KOPT-K1 (cell line): ENCODE data around the gene HCCS.

Experiments used
- H3K27ac ChIP-seq: fragments of 200-600 bp; sonication (generic); 2 replicates; pipeline ENCODE4 v1.5.1; 2016; ENCODE audit warnings: antibody characterized with exemption, mild to moderate bottlenecking, low read depth, low read length; ENCODE audit not compliant: poor library complexity, severe bottlenecking
- H3K36me3 ChIP-seq: fragments of 200-600 bp; sonication (generic); 2 replicates; pipeline ENCODE4 v1.5.1; 2017; ENCODE audit warnings: antibody characterized with exemption, mild to moderate bottlenecking, low read length, moderate library complexity; ENCODE audit not compliant: insufficient read depth
- H3K9me3 ChIP-seq: fragments of 200-600 bp; sonication (generic); 2 replicates; pipeline ENCODE4 v1.5.1; 2017; ENCODE audit warnings: antibody characterized with exemption, low read length, mild to moderate bottlenecking; ENCODE audit not compliant: insufficient read depth, poor library complexity, severe bottlenecking

HCCS gene

DNA sequence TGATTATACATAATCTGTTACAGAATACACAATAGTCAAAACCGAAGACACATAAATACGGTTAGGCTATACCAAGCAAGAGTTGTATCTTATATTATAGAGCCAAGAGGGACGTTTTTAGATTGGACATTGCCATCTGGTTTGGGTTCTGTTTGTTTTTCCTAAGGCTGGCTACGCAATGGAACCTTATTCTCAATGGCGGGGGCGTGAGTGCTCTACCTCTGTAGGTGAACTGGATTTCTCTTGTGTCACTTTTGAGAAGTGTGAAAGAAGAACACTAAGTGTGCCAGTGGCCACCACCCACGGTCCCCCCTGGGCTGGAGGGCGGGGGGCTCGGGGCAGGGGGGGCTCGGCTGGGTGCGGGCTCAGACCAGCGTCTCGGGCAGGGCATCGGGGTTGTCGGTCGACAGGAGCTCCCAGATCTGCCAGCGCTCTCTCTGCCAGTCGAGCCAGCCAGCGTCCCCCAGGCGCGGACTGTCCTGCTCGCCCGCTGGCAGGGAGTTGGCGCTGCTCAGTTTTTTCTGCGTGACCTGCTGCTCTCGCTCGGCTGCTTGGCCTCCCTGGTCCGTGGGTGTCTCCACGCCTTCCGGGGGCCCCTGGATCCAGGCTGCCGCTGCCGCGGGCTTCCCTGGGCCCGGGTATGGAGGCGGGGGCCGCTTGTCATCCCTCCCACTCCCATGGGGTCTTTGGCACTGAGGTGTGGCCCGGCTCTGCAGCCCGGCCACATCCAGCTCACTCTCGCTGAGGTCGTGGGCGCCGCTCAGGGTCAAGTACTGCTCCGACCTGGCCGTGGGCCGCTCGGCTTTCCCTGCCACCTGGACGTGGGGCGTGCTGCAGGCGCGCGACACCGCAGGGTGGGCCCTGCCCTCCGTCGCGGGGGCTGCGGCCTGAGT is 27.6 kb downstream of the HCCS start:
- Histone ChIP-seq H3K36me3 (no peaks in the 10 kb centered on the region), H3K9me3 (no peaks in the 10 kb centered on the region), H3K27ac (no peak overlapping the region)

DNA sequence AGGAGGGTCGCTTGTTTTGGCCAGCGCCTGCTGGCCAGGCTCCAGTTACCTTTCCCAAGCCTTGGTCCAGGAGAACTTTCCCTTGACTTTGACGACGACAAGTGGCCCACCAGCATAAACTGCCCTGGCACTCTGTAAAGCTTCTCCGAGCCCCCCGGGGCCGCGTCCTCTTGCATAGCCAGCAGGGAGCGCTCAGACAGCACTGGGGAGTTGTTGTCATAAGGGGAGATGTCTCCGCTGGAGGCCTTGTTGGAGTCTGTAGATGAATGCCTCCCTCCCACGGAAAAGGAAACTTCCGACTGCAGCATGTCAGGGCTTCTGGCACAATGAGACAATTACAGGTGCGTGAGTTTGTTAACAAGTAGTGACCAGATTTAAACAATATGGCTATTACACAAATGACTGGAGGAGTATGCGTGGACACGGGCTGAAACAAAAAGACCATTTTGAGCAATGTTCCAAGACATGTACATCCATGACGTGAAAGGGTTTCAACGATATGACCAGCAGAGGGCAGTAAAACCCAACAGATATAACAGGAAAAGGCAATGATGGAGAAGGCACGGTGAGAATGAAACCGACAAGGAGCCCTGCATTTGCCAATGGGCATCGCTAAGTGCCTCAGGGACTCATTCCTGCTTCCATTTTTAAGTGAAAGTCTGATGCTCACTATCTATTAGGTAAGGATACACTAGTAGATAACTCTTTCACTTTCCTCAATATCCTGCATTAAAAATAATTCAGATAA is 33.0 kb downstream of the HCCS start:
- no peaks in the 10 kb centered on the region for H3K36me3 ChIP-seq
- H3K9me3 ChIP-seq: no peaks in the 10 kb centered on the region
- no peak overlapping the region for H3K27ac ChIP-seq

DNA sequence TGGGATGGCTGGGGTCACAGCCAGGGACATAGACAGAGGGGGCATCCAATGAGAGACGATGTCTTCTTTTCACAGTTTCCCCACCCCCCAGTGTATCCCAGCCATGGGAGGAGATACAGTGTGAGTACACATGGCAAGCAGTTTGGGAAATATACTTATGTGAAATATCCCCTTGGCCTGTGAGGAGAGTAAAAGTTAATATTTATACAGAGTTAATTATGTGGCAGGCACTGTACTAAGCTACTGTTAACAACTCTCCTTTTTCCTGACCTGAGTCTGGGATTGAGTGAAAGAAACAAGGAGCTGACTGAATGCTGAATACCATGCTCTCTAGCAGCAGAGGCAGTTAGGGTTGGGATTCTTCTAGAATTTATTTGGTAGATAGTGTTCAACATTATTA is 35.3 kb downstream of the HCCS start:
- Histone ChIP-seq H3K9me3 (no peaks in the 10 kb centered on the region), H3K27ac (no peak overlapping the region), H3K36me3 (no peaks in the 10 kb centered on the region)

DNA sequence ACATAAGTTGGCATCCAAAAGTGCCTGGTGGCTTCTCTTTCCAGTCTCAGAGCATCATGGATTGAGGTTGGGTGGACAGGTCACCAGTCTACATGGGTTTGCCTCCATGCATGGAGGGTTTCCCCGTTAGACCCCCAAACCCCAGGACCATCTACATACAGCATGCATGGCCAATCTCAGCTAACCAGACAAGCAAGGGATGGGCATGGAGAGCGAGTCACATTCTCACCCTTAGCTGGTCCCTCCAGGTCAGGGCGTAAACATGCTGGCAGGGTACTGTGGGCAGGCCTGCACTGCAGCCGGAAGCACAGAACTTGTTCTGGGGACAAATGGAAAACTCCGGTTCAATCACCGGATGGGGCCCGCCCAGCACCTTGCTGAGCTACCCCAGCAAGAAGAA is 37.3 kb downstream of the HCCS start:
- H3K27ac ChIP-seq: no peak overlapping the region
- no peaks in the 10 kb centered on the region for H3K36me3 ChIP-seq
- no peaks in the 10 kb centered on the region for H3K9me3 ChIP-seq

DNA sequence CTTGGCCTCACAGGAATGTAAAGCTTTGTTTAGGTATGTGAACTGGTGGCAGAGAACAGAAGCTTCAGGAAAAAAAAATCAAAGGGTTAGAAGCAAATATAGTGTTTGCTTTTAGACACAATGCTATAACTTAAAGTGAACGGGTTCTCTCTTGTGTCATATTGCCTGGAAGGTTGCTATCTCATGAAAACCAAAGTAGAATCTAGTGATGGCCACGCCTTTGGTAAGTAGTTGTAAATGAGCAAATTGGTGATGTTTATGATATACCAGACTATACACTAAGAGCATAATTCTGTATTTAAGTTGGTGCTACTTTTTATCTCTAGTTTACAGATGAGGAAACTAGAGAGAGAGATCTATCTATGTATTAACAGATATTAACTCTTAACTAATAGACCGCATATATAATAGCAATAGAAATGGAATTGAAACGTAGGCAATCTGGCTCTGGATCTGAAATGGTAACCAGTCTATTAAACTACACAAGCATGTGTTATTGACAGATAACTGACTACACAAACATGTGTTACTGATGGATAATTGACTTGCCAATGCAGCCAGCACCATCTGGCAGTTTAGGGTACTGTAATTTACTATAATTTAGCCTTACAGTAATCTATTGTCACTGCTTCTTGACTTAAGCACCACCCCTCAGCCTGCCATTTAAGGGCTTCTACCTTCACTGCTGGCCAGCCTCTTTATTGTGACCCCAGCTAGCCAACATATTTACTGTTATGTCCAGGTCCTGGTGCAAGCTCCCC is 40.8 kb downstream of the HCCS start:
- Histone ChIP-seq H3K36me3 (no peaks in the 10 kb centered on the region), H3K9me3 (no peaks in the 10 kb centered on the region), H3K27ac (no peak overlapping the region)

DNA sequence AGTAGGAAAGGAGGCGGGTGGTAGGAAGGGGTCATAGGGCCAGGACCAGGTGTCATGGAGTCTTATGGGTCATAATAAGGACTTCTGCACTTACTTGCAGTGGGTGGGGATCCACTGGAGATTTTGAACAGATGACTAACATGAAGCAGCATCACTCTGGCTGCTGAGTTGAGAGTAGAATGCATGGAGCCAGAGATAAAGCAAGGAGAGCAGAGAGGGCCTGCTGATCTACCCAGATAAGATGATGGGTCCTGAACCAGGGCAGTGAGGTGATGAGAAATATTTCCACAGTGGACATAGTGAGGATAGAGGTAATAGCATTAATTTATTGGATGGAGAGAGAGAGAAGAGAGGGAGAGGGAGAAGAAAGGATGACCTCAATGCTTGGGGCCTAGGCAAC is 48.0 kb downstream of the HCCS start:
- Histone ChIP-seq H3K9me3 (no peaks in the 10 kb centered on the region), H3K27ac (no peak overlapping the region), H3K36me3 (no peaks in the 10 kb centered on the region)

DNA sequence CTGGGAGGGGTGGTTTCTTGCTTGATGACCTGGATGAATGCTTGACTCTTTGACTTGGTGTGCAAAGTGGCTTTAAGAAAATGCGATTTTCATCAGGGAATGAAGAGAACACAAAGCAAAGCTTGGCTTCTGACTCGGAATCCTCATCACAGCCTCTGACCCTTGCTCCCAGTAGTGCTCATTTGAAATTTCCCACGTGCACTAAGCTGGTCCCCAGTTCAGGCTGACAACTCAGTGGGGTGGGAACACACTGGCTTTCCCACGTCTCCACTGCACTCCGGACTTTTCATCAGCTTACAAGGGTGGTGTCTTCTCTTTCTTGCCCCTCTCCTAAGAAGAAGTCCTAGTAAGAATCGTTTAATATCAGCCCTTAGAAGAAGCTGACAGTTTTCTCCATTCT is 53.3 kb downstream of the HCCS start:
- Histone ChIP-seq H3K36me3 (no peaks in the 10 kb centered on the region), H3K9me3 (no peaks in the 10 kb centered on the region), H3K27ac (no peak overlapping the region)

DNA sequence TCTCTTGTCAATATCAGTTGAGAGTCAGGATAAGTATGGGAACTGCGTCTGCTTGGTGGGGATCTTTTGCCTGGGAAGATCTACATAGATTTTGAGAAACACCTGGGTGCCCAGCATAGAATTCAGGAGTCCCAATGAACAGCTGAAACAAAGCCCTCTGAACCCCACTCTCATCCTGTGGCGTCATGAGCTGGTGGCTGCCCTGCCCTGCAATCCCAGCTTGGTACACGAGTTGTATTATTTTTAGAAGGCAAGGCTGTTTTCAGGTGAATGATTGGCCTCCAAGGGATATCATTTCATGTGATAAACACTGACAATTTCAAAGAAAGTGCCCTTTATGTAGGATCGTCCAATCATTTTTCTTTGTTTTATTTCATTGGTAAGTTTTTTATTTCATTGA is 60.8 kb downstream of the HCCS start:
- Histone ChIP-seq H3K9me3 (no peaks in the 10 kb centered on the region), H3K27ac (no peak overlapping the region), H3K36me3 (no peaks in the 10 kb centered on the region)

DNA sequence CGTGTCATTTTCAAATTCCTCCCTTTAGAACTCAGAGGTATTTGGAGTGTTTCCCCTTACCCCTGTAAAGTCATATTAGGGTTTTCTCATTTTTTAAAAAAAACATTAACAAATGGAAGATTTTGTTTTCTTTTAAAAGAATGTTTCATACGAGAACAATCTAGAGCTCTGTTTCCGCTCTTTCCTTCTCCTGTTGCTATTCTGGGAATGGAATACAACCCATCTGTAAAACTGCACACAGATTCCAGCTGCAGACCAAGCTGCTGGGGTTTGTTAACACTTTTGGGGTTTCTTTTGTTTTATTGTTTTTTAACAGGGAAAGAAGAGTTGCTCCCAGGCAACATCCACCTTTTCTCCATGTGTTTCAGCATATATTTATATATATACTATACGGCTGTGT is 61.3 kb downstream of the HCCS start:
- no peak overlapping the region for H3K27ac ChIP-seq
- no peaks in the 10 kb centered on the region for H3K9me3 ChIP-seq
- H3K36me3 ChIP-seq: no peaks in the 10 kb centered on the region
